Naive thymus-derived CD4-positive, alpha-beta T cell (primary cell): Measurements from ENCODE around the gene KLRC2. TPM values are rescaled to one million over a fixed set of nuclear protein-coding genes. Genes with fewer than 3 reads are reported as not detected.
A peak's percentile ranks its signal among the peaks of the same experiment; 100 is the strongest.
"Not testable (repeated sequence)": the region's sequence is repeated elsewhere in the genome, so short reads cannot be mapped to it uniquely, and the experiment has no call there.

Experiments
- ATAC-seq: fragments of 150-1000 bp; cut with Tn5 transposase; 2 replicates; pipeline ENCODE4 v1.10.0; 2021; ENCODE audit warnings: mild to moderate bottlenecking, moderate library complexity
- CTCF ChIA-PET: fragments of 350-600 bp; sonication (Branson Sonifier 250); formaldehyde crosslinking; loops from one replicate; lab custom pipeline; 2021; ENCODE audit warnings: antibody characterized with exemption; lab: Charles Lee
- POLR2A ChIA-PET: fragments of 350-600 bp; sonication (Branson Sonifier 250); formaldehyde crosslinking; loops from one replicate; lab custom pipeline; 2021; ENCODE audit warnings: antibody characterized with exemption, inconsistent platforms; lab: Charles Lee
- DNase-seq, 9 donors: peaks; one replicate each; pipeline versions ENCODE4 v3.0.0 to v3.0.0-alpha.2; 2020 to 2022; ENCODE audit warnings: mixed read lengths in 1 of 9
- H3K27ac ChIP-seq: one replicate; pipeline ENCODE4 v1.7.0; 2013; ENCODE audit warnings: mild to moderate bottlenecking, low read depth, low read length, moderate library complexity
- H3K27me3 ChIP-seq, 2 donors: one replicate each; pipeline ENCODE4 v1.7.0; 2013; ENCODE audit warnings: low read length in 2 of 2, mild to moderate bottlenecking in 2 of 2, moderate library complexity in 2 of 2; ENCODE audit not compliant: control insufficient read depth in 2 of 2, insufficient read depth in 2 of 2
- H3K36me3 ChIP-seq, 3 experiments: 1 replicate in 2 of 3; 2 replicates in 1 of 3; pipeline ENCODE4 v1.7.0; 2013; ENCODE audit warnings: low read length in 3 of 3, mild to moderate bottlenecking in 3 of 3, moderate library complexity in 1 of 3; ENCODE audit not compliant: insufficient read depth in 3 of 3, control insufficient read depth in 2 of 3
- H3K4me1 ChIP-seq, 2 donors: one replicate each; pipeline ENCODE4 v1.7.0; 2013; ENCODE audit warnings: low read length in 2 of 2, mild to moderate bottlenecking in 2 of 2, moderate library complexity in 1 of 2; ENCODE audit not compliant: control insufficient read depth in 2 of 2, insufficient read depth in 2 of 2
- H3K4me3 ChIP-seq: 2 replicates; pipeline ENCODE4 v1.7.0; 2013; ENCODE audit warnings: mild to moderate bottlenecking, low read length
- H3K9me3 ChIP-seq, 3 experiments: 1 replicate in 2 of 3; 2 replicates in 1 of 3; pipeline ENCODE4 v1.7.0; 2013; ENCODE audit warnings: low read length in 3 of 3; ENCODE audit not compliant: control insufficient read depth in 2 of 3
- H3K27ac Mint-ChIP-seq, 9 donors: one replicate each; pipeline ENCODE4 v1.8.0; 2020 to 2022; ENCODE audit warnings: mixed read lengths in 9 of 9, mild to moderate bottlenecking in 8 of 9, moderate library complexity in 5 of 9, inconsistent platforms in 2 of 9
- H3K27me3 Mint-ChIP-seq, 5 donors: one replicate each; pipeline ENCODE4 v1.8.0; 2021 to 2022; ENCODE audit warnings: mixed read lengths in 5 of 5, mild to moderate bottlenecking in 1 of 5
- H3K36me3 Mint-ChIP-seq, 5 donors: one replicate each; pipeline ENCODE4 v1.8.0; 2020 to 2022; ENCODE audit warnings: mixed read lengths in 5 of 5, mild to moderate bottlenecking in 3 of 5, inconsistent platforms in 1 of 5
- H3K4me1 Mint-ChIP-seq, 7 donors: one replicate each; pipeline ENCODE4 v1.8.0; 2020 to 2022; ENCODE audit warnings: mixed read lengths in 7 of 7, mild to moderate bottlenecking in 3 of 7, inconsistent platforms in 1 of 7
- H3K4me3 Mint-ChIP-seq, 10 donors: one replicate each; pipeline ENCODE4 v1.8.0; 2020 to 2022; ENCODE audit warnings: mild to moderate bottlenecking in 10 of 10, mixed read lengths in 10 of 10, moderate library complexity in 6 of 10, inconsistent platforms in 2 of 10
- H3K9me3 Mint-ChIP-seq, 11 donors: one replicate each; pipeline ENCODE4 v1.8.0; 2020 to 2022; ENCODE audit warnings: mixed read lengths in 11 of 11, mild to moderate bottlenecking in 4 of 11, inconsistent platforms in 1 of 11, moderate library complexity in 1 of 11
- intact Hi-C, 2 donors: fragments of 100-400 bp; cut with micrococcal nuclease; formaldehyde crosslinking; loops; one replicate each; pipeline ENCODE4 v1.15.1; 2023
- polyA plus RNA-seq, 2 donors: library from polyadenylated mRNA; unstranded; fragments of 300-500 nt; fragmentation: Illumina TruSeq; gene quantifications; one replicate each; pipeline ENCODE4 v1.2.3, GENCODE V29; 2021
- total RNA-seq, 6 experiments: library from RNA in 5 of 6; stranded (reverse) in 5 of 6; gene quantifications; 1 replicate in 5 of 6; 2 replicates in 1 of 6; pipeline ENCODE4 v1.2.3 and lab custom pipeline; 2021 to 2026

KLRC2 gene
- total and polyA plus RNA-seq, 7 experiments from 2014 or later, result 6.7 TPM; not detected in 6

- H3K27me3 Mint-ChIP-seq, result peaks cover 5 to 35% (median 13%) of the 10 kb centered on the region in 5 donors
- H3K4me1 ChIP-seq, result peaks cover 0 to 70% of the 10 kb centered on the region in 2 donors
- H3K4me3 Mint-ChIP-seq, H3K4me3 ChIP-seq, POLR2A ChIA-PET, H3K27ac Mint-ChIP-seq, H3K9me3 Mint-ChIP-seq, H3K27ac ChIP-seq, H3K36me3 ChIP-seq, H3K27me3 ChIP-seq, ATAC-seq, DNase-seq, CTCF ChIA-PET, H3K9me3 ChIP-seq, intact Hi-C loops, H3K36me3 Mint-ChIP-seq: not testable (repeated sequence)
- H3K4me1 Mint-ChIP-seq, result peaks cover 0 to 22% (median 0%) of the 10 kb centered on the region in 7 donors
Observed at GRCh38 chr12:10396176-10396575, 39.6 kb downstream of the KLRC2 start.

- H3K27me3 ChIP-seq, result no peaks in the 10 kb centered on the region
- no peaks in the 10 kb centered on the region for H3K36me3 Mint-ChIP-seq
- ChIA-PET CTCF (no interaction called here), POLR2A (no interaction called here)
- ATAC-seq (peak; percentile 84), DNase-seq (peak in 1 of 9 donors; percentile 16)
- no peak overlapping the region for H3K27ac ChIP-seq
- H3K4me3 Mint-ChIP-seq, result peak overlapping the region in 1 of 10 donors; percentile 69
- H3K4me1 Mint-ChIP-seq, result peaks cover 0 to 22% (median 0%) of the 10 kb centered on the region in 7 donors
- no peaks in the 10 kb centered on the region for H3K9me3 ChIP-seq
- H3K36me3 ChIP-seq, result no peaks in the 10 kb centered on the region
- H3K27ac Mint-ChIP-seq, result peak overlapping the region in 2 of 9 donors; percentile 57 to 65
- intact Hi-C loops, result no loop called here
- peaks cover 0 to 68% of the 10 kb centered on the region in 2 donors for H3K4me1 ChIP-seq
- H3K27me3 Mint-ChIP-seq, result peaks cover 5 to 32% (median 12%) of the 10 kb centered on the region in 5 donors
- H3K4me3 ChIP-seq, result peak overlapping the region; percentile 8
- peaks cover 0 to 4% (median 0%) of the 10 kb centered on the region in 11 donors for H3K9me3 Mint-ChIP-seq
Observed at GRCh38 chr12:10395390-10395998, 40.3 kb downstream of the KLRC2 start.

GRCh38 chr12:10394531-10395152, 41.2 kb downstream of the KLRC2 start:
- H3K9me3 Mint-ChIP-seq, H3K9me3 ChIP-seq, H3K4me3 Mint-ChIP-seq, DNase-seq, H3K27me3 ChIP-seq, H3K36me3 Mint-ChIP-seq, POLR2A ChIA-PET, CTCF ChIA-PET, H3K36me3 ChIP-seq, intact Hi-C loops, H3K27ac ChIP-seq, ATAC-seq: not testable (repeated sequence)
- Histone ChIP-seq H3K4me1 (peaks cover 0 to 64% of the 10 kb centered on the region in 2 donors), H3K4me3 (peak overlapping the region; percentile 21)
- peaks cover 4 to 33% (median 12%) of the 10 kb centered on the region in 5 donors for H3K27me3 Mint-ChIP-seq
- H3K4me1 Mint-ChIP-seq, result peaks cover 0 to 30% (median 5%) of the 10 kb centered on the region in 7 donors
- H3K27ac Mint-ChIP-seq, result peak overlapping the region in 1 of 9 donors; percentile 57

- H3K36me3 Mint-ChIP-seq, result no peaks in the 10 kb centered on the region
- H3K27me3 ChIP-seq, result no peaks in the 10 kb centered on the region
- intact Hi-C loops, result no loop called here
- CTCF ChIA-PET, result no interaction called here
- H3K9me3 ChIP-seq, result no peaks in the 10 kb centered on the region
- ATAC-seq (no peak), DNase-seq (no peak)
- H3K27ac Mint-ChIP-seq, result no peak overlapping the region
- H3K27ac ChIP-seq, result no peak overlapping the region
- POLR2A ChIA-PET, result no interaction called here
- H3K4me1 ChIP-seq, result peaks cover 0 to 57% of the 10 kb centered on the region in 2 donors
- H3K4me3 Mint-ChIP-seq, result no peak overlapping the region
- peaks cover 7 to 35% (median 9%) of the 10 kb centered on the region in 5 donors for H3K27me3 Mint-ChIP-seq
- H3K36me3 ChIP-seq, result no peaks in the 10 kb centered on the region
- peaks cover 0 to 2% (median 0%) of the 10 kb centered on the region in 11 donors for H3K9me3 Mint-ChIP-seq
- peaks cover 0 to 31% (median 6%) of the 10 kb centered on the region in 7 donors for H3K4me1 Mint-ChIP-seq
- H3K4me3 ChIP-seq, result no peak overlapping the region
Observed at GRCh38 chr12:10393291-10393690, 42.5 kb downstream of the KLRC2 start.

- no peak overlapping the region for H3K27ac ChIP-seq
- intact Hi-C loops, result no loop called here
- Mint-ChIP-seq H3K4me1 (peaks cover 0 to 27% (median 6%) of the 10 kb centered on the region in 7 donors), H3K36me3 (no peaks in the 10 kb centered on the region), H3K9me3 (no peaks in the 10 kb centered on the region), H3K27me3 (peaks cover 3 to 35% (median 9%) of the 10 kb centered on the region in 5 donors), H3K27ac (no peak overlapping the region), H3K4me3 (peak overlapping the region in 1 of 10 donors; percentile 59)
- H3K4me3 ChIP-seq, result no peak overlapping the region
- H3K27me3 ChIP-seq, result no peaks in the 10 kb centered on the region
- no peaks in the 10 kb centered on the region for H3K36me3 ChIP-seq
- H3K4me1 ChIP-seq, result peaks cover 0 to 49% of the 10 kb centered on the region in 2 donors
- ATAC-seq, result peak; percentile 62
- no peaks in the 10 kb centered on the region for H3K9me3 ChIP-seq
- CTCF ChIA-PET, result no interaction called here
- POLR2A ChIA-PET, result no interaction called here
- no peak for DNase-seq
Observed at GRCh38 chr12:10392394-10392930, 43.3 kb downstream of the KLRC2 start.

- H3K27ac Mint-ChIP-seq, H3K27ac ChIP-seq, H3K4me3 ChIP-seq, H3K9me3 ChIP-seq, H3K9me3 Mint-ChIP-seq, H3K27me3 ChIP-seq, H3K36me3 ChIP-seq, intact Hi-C loops, H3K36me3 Mint-ChIP-seq, POLR2A ChIA-PET, DNase-seq, H3K4me3 Mint-ChIP-seq, ATAC-seq: not testable (repeated sequence)
- Mint-ChIP-seq H3K4me1 (peaks cover 0 to 27% (median 6%) of the 10 kb centered on the region in 7 donors), H3K27me3 (peaks cover 3 to 35% (median 9%) of the 10 kb centered on the region in 5 donors)
- H3K4me1 ChIP-seq, result peaks cover 0 to 46% of the 10 kb centered on the region in 2 donors
- CTCF ChIA-PET, result interaction anchor here (1.0 kb wide), 1 partner anchor 155 kb away, joined by 3 read pairs; no protein-coding TSS in a partner anchor
Observed at GRCh38 chr12:10390991-10391390, 44.8 kb downstream of the KLRC2 start.
